HG03432 (cell line): ENCODE results near the gene GEMIN7.
A peak's percentile ranks its signal among the peaks of the same experiment; 100 is the strongest.
"Not testable (repeated sequence)": the region's sequence is repeated elsewhere in the genome, so short reads cannot be mapped to it uniquely, and the experiment has no call there.

Experiments
- ATAC-seq: cut with Tn5 transposase; IDR thresholded peaks from one replicate; pipeline ENCODE4 v1.9.1; 2021; ENCODE audit warnings: mild to moderate bottlenecking, moderate library complexity; ENCODE audit not compliant: unreplicated experiment

Gene GEMIN7

DNA sequence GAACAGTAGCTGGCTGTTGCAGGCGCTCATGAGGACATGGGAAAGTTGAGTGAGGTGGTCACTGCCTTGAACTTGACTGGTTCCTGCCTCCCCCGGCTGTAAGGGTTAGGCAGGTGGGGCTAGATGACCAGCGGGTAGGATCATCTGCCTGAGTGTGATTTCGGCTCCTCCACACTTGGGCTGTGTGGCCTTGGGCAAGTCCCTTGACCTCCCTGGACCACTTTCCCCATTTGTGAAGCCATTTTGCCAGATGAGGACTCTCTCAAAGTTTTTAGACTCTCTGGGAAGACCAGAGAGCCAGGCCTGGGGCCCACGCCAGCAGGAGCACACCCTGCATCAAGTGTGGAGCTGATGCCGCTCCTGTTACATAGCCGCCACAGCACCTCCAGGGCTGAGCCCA is 23.4 kb downstream of the GEMIN7 start:
- ATAC-seq = no peak

DNA sequence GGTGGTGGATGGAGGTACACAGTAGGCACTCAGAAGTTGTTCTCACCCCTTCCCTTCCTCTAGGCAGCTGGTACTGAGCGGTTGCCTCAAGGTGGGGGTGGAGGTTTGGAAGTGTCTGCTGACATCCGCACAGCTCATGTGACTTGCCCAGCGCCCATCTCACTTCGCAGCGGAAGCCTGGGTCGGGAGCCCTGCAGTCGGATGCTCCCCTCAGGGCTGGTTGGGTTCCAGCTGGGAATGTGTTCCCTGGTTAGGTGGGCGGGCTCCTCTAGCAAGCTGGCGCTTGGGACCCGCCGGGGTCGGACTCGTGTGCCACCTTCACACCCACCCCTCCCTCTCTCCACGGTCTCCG is 24.1 kb downstream of the GEMIN7 start:
- ATAC-seq = no peak

DNA sequence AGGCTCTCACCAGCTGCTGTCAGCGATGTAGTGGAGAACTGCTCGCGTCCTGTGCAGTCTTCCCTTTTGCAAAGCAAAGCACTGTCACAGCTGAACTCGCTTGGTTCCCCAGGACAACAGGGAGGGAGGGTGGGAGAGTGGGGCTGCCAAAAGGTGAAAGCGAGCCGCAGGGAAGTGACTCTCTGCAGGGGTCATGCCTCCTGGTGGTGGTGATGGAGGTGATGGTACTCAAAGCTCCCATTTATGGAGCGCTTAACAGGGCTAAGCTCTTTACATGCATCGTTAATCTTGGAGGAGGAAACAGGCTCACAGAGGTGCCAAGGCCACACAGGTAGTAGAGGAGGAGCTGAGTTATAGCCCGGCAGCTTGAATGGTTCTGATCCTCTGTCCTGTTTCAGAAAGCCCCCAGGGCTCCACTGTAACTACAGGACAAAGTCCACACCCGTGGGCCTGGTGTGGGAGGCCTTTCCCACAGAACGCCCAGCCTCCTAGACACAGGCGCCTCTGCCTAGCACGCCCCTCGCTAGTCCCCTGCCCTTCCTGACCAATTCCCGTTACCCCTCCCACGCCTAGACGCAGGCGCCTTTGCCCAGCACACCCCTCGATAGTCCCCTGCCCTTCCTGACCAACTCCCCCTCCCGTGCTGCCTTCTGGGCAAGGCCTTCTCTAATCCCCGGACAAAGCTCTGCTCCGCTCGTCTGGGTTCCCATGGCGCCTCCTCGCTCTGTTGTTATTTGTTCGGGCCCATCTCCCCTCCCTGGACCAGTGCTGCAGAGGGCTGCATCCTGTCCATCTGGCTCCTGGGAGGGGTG is 24.7 kb downstream of the GEMIN7 start:
- ATAC-seq = no peak

DNA sequence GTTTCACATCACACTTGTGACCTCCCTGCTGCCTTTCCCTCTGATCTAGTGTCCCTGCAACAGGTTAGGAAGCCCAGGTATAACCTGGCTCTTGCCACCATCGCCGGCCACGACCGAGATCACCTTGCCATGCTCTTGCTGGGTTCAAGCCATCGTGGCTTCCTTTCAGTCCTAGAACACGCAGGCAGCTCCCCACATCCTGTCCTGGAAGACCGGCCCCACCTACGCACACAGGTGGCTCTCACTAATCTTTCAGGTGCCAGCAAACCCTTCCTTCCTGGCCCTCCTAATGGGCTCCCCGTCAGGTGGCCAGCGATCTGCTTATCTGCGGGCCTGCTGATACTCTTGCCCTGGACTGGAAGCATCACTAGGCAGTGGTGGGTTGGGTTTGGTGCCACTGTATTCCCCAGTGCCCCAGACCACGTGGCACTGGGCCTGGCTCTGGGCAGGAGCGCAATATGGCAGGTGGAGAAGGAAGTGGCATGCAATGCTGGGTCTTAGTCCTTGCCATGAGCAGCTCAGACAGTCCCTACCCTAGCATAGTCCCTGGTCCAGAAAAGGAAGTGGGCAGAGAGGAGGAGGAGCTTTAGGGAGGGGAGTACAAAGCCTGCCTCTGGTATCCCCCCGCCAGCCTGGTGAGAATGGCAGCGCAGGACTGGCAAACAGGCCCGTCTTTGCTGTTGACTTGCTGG is 25.7 kb downstream of the GEMIN7 start:
- no peak for ATAC-seq

GRCh38 chr19:45106363-45106762 is 27.3 kb downstream of the GEMIN7 start:
- ATAC-seq = not testable (repeated sequence)

DNA sequence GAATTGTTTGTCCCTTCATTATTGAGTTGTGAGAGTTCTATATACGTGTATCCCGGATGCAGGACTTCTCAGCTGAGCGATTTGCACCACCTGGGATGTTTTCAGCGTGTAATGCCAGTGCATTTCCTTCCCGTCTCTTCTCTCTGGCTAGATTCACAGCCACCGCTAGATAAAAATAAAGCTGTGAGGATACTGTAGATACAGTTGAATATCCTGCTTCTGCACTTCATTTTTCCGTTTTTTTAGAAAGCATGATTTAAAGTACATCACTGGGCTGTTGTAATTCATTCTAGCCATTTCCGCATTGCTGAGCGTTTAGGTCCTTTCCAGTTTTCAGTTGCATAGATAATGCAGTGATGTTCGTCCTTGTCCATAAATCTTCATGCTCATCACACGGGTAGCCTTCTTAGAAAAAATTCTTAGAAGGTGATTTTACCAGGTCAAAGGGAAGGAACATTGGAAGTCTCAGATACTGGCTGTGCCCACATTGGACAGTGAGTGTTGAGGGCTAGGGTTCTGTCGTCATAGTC is 28.6 kb downstream of the GEMIN7 start:
- no peak for ATAC-seq

DNA sequence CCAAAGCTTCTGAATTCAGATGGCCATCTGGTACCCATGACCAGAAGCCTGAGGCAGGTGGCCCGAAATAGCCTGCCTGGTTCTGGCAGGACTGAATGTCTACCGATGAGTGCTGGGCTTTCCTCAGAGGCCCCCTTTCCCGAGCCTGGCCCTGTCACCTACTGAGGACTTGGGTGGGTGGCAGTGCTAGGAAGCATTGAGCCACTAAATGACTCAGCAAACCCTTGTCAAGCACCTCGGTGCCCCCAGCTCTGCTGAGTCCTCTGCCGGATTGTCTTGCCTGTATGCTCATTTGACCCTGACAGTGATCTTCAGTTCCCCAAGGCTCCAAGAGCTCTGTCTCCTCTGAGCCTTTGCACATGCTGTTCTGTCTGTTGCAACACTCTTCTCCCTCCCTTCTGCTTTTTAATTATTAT is 31.8 kb downstream of the GEMIN7 start:
- no peak for ATAC-seq

GRCh38 chr19:45112111-45112827 is 33.2 kb downstream of the GEMIN7 start:
- no peak for ATAC-seq

DNA sequence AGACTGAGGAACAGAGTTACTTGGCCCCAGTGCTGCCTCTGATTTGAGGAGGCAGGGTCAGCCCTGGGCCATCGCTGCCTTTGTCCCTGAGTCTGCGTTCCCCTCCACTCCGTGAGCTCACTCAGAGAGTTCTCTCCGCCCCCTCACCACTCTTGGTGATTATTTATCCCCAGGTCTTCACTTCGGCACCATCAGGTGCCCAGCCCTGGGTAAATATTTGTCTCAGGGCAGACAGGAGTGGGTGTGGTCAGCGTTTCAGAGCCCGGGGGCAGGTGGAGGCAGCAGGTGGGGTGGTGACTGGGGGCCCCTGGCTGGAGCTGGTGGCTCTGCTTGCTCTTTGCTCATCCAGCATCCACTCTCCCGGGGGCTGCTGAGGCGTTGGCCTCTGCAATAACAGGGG is 34.6 kb downstream of the GEMIN7 start:
- ATAC-seq = no peak

- no peak for ATAC-seq
Observed at GRCh38 chr19:45114116-45114515, 35.1 kb downstream of the GEMIN7 start.

- ATAC-seq = no peak
Observed at GRCh38 chr19:45115809-45116615, 37.0 kb downstream of the GEMIN7 start.

DNA sequence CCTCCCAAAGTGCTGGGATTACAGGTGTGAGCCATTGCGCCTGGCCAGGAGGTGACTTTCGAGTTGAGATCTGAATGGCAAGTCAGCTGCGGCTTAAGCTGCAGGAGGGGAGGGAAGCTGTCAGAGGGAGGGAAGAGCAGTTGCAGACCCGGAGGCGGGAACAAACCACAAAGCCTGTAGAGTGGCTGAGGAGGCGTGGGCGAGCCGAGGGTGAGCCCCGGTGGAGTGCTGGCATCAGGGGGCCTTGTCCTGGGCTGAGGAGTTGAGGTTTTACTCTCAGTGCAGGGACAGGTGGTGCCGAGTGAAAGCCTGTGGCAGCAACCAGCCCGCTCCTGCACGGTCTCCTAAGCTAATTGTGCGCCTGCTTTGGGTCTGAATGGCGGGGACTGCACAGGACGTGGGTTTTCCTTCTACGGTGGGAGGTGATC is 38.1 kb downstream of the GEMIN7 start:
- no peak for ATAC-seq

DNA sequence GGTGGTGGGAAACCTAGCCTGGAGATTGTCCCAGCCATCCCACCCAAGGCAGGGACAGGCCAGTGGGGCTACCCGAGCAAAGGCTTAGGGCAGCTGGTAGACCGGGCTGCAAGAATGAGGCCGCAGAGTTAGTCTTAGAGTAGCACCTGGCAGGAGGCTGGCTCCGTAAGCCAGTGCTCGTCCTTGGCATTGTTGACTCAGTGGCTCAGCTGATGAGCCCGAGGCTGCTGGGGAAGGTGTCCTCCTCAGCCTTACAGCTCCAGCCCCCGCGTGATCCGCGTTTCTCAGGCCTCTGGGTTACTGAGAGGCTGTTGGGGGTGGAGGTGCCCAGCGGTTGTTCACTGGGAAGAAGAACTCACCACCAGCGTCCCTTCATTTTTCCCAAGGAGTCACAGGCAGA is 38.6 kb downstream of the GEMIN7 start:
- ATAC-seq = no peak

- peak; percentile 7 for ATAC-seq
Observed at GRCh38 chr19:45118106-45118505, 39.0 kb downstream of the GEMIN7 start.

GRCh38 chr19:45118591-45119355 is 39.7 kb downstream of the GEMIN7 start:
- ATAC-seq = peak; percentile 43

DNA sequence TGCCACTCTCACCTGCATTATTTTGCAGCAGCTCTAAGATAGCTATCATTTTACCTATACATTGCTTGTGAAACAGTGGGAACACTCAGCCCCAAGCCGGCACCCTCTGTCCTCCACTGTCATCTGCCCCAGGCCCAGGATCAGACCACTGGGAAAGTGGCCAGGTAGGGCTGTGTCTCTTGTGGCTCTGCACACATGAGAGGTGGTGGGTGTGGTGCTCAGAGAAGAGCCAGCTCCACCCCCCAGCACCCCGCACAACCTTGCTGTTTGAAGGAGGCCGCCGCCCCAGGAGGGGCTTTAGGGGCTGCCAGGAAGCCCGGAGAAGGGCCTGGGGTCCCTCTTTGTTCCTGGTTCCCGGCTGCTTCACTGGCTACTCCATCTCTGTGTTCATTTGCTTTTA is 40.5 kb downstream of the GEMIN7 start:
- no peak for ATAC-seq

DNA sequence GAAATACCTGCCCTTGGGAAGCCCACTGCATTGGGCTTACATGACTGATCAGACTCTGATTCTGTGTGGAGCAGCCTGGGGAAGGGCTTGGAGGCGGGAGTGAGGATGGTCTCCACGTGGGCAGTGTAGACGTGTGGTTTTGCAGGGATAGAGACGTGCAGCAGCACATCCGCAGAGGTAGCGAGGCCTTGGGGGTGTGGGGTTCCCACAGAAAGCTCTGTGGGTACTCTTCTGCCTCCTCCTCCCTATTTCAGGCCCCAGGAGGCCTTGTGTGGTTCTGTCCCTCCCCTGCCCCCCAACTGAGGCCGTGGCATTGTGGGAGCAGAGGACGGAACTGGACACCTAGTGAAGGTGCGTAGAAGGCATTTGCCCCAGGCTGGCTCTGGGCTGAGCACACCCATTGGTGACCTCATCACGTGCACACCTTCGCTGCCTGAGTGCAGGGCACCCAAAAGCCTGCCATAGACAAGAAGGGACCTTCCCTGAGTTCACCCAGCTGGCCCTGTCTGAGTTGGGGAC is 42.8 kb downstream of the GEMIN7 start:
- no peak for ATAC-seq

- ATAC-seq = no peak
Observed at GRCh38 chr19:45122832-45123231, 43.8 kb downstream of the GEMIN7 start.

DNA sequence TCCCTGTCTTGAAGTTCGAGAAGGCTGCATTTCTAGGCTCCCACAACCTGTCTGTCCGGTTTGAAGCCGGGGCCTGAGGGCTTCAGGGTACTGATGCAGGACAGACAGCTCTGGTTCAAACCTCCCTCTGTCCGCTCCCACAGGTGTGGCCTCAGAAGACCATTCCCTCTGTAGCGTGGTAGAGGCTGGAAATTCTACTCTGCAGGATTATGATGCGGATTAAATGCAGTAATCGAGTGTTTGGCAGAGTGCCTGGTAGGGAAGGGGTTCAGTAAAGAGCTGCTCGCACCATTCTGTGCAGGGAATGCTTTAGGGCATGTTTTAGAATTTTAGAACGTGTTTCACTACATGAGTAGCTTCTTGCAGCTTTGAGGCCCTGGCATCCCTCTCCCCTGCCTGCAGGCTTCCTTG is 44.4 kb downstream of the GEMIN7 start:
- ATAC-seq = no peak

- no peak for ATAC-seq
Observed at GRCh38 chr19:45124021-45124420, 45.0 kb downstream of the GEMIN7 start.
